Trophoblast cell (in vitro differentiated cells and primary cell): Measurements from ENCODE around the gene SEZ6L.

Experiments
- DNase-seq, 2 donors: peaks; one replicate each; pipeline ENCODE4 v3.0.0-alpha.2; 2016
- H2AFZ ChIP-seq: 2 replicates; pipeline ENCODE4 v1.6.1; 2013; ENCODE audit warnings: low read length, moderate library complexity, mild to moderate bottlenecking; ENCODE audit not compliant: insufficient read depth, poor library complexity
- H2AK5ac ChIP-seq: 2 replicates; pipeline ENCODE4 v1.6.1; 2013; ENCODE audit warnings: mild to moderate bottlenecking, low read length
- H2BK120ac ChIP-seq: 2 replicates; pipeline ENCODE4 v1.6.1; 2013; ENCODE audit warnings: low read length, mild to moderate bottlenecking, moderate library complexity; ENCODE audit not compliant: insufficient read depth, poor library complexity
- H2BK12ac ChIP-seq: 2 replicates; pipeline ENCODE4 v1.6.1; 2013; ENCODE audit warnings: mild to moderate bottlenecking, low read length, moderate library complexity
- H2BK5ac ChIP-seq: 2 replicates; pipeline ENCODE4 v1.6.1; 2013; ENCODE audit warnings: low read length, low read depth, moderate library complexity, mild to moderate bottlenecking; ENCODE audit not compliant: poor library complexity
- H3K14ac ChIP-seq: 2 replicates; pipeline ENCODE4 v1.6.1; 2013; ENCODE audit warnings: mild to moderate bottlenecking, low read length
- H3K18ac ChIP-seq: 2 replicates; pipeline ENCODE4 v1.6.1; 2013; ENCODE audit warnings: mild to moderate bottlenecking, low read length
- H3K23ac ChIP-seq: 2 replicates; pipeline ENCODE4 v1.6.1; 2013; ENCODE audit warnings: low read length
- H3K27ac ChIP-seq: 2 replicates; pipeline ENCODE4 v1.5.1; 2013; ENCODE audit warnings: low read depth, mild to moderate bottlenecking, inconsistent platforms, low read length, moderate library complexity
- H3K27me3 ChIP-seq: 2 replicates; pipeline ENCODE4 v1.6.1; 2013; ENCODE audit warnings: inconsistent platforms, mild to moderate bottlenecking, low read length, moderate library complexity; ENCODE audit not compliant: insufficient read depth
- H3K36me3 ChIP-seq, 2 experiments: 1 replicate in 1 of 2; 2 replicates in 1 of 2; pipeline ENCODE4 v1.6.1; 2013; ENCODE audit warnings: low read length in 2 of 2, mild to moderate bottlenecking in 2 of 2, moderate library complexity in 1 of 2; ENCODE audit not compliant: insufficient read depth in 2 of 2, control insufficient read depth in 1 of 2
- H3K4ac ChIP-seq: 2 replicates; pipeline ENCODE4 v1.6.1; 2013; ENCODE audit warnings: low read depth, mild to moderate bottlenecking, low read length, moderate library complexity
- H3K4me1 ChIP-seq, 2 experiments: 1 replicate in 1 of 2; 2 replicates in 1 of 2; pipeline ENCODE4 v1.6.1; 2013; ENCODE audit warnings: low read length in 2 of 2, mild to moderate bottlenecking in 2 of 2, moderate library complexity in 1 of 2; ENCODE audit not compliant: insufficient read depth in 2 of 2, control insufficient read depth in 1 of 2
- H3K4me2 ChIP-seq: 2 replicates; pipeline ENCODE4 v1.6.1; 2013; ENCODE audit warnings: inconsistent platforms, mild to moderate bottlenecking, low read length, moderate library complexity
- H3K4me3 ChIP-seq: 2 replicates; pipeline ENCODE4 v1.5.1; 2013; ENCODE audit warnings: mild to moderate bottlenecking, low read depth, low read length, inconsistent platforms
- H3K79me1 ChIP-seq: one replicate; pipeline ENCODE4 v1.6.1; 2013; ENCODE audit warnings: low read length
- H3K79me2 ChIP-seq: 2 replicates; pipeline ENCODE4 v1.6.1; 2013; ENCODE audit warnings: low read length, mild to moderate bottlenecking; ENCODE audit not compliant: control insufficient read depth, insufficient read depth, poor library complexity
- H3K9ac ChIP-seq: 2 replicates; pipeline ENCODE4 v1.6.1; 2013; ENCODE audit warnings: mild to moderate bottlenecking, low read length
- H3K9me3 ChIP-seq: 2 replicates; pipeline ENCODE4 v1.6.1; 2013; ENCODE audit warnings: low read depth, mild to moderate bottlenecking, control low read depth, inconsistent platforms, low read length; ENCODE audit not compliant: insufficient read depth
- H4K12ac ChIP-seq: 2 replicates; pipeline ENCODE4 v1.6.1; 2013; ENCODE audit warnings: low read depth, mild to moderate bottlenecking, low read length, moderate library complexity
- H4K8ac ChIP-seq: 2 replicates; pipeline ENCODE4 v1.6.1; 2013; ENCODE audit warnings: low read depth, mild to moderate bottlenecking, low read length, moderate library complexity
- H4K91ac ChIP-seq: one replicate; pipeline ENCODE4 v1.6.1; 2013; ENCODE audit warnings: low read depth, mild to moderate bottlenecking, low read length, moderate library complexity
- WGBS: extraction: QIAGEN DNeasy Blood & Tissue Kit; methylation state at CpG from one replicate; pipeline ENCODE4 v1.1.7; 2013; ENCODE audit warnings: missing lambda C conversion rate; ENCODE audit not compliant: insufficient read length, insufficient coverage; ENCODE audit errors: extremely low coverage; 5-methylcytosine and 5-hydroxymethylcytosine counted together

SEZ6L gene

DNA sequence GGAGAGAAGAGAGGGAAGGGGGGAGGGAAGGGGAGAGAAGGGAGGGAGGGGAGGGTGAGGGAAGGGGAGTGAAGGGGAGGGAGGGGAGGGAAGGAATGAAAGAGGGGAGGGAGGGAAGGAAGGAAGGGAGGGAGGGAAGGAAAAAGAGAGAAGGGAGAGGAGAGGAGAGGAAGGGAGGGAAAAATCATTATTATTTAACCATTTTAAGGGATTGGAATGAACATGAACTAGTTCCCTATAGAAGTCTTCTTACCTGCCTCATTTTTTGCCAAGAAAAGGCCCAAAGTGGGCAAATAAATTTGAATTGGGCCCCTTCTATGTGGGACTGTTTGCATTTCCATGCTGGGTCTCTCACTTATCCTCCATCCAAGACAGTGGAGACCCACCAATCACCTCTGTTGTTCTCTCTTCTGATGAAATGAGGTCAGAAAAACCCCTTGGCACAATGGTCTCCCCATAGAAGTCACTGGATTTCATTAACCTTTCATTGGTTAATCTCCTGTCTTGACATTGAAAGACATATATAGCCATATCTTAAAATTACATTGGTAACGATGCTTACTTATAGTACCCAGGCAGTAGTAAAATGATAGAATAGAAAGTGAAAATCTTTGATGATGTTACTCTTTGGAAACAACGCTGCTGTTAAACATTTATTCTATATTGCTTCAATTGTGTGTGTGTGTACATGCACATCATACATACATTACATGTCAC is 179.7 kb downstream of the SEZ6L start:
- Histone ChIP-seq H3K9me3 (peaks cover 2% of the 10 kb centered on the region), H3K4me1 (no peaks in the 10 kb centered on the region), H2BK12ac (no peak overlapping the region), H3K9ac (no peak overlapping the region), H3K27me3 (no peaks in the 10 kb centered on the region), H2AK5ac (no peak overlapping the region), H3K4me3 (no peak overlapping the region), H3K4me2 (no peak overlapping the region), H4K8ac (no peak overlapping the region), H4K12ac (no peak overlapping the region), H3K18ac (no peak overlapping the region), H3K79me2 (no peaks in the 10 kb centered on the region), H3K4ac (no peak overlapping the region), H3K23ac (no peak overlapping the region), H3K36me3 (no peaks in the 10 kb centered on the region), H2AFZ (no peak overlapping the region), H3K27ac (no peak overlapping the region), H3K79me1 (no peaks in the 10 kb centered on the region), H3K14ac (no peak overlapping the region), H2BK120ac (no peak overlapping the region), H2BK5ac (no peak overlapping the region), H4K91ac (no peak overlapping the region)
- no CpG with 5 or more reads among the region's 2 CpGs for WGBS
- DNase-seq: no peak

DNA sequence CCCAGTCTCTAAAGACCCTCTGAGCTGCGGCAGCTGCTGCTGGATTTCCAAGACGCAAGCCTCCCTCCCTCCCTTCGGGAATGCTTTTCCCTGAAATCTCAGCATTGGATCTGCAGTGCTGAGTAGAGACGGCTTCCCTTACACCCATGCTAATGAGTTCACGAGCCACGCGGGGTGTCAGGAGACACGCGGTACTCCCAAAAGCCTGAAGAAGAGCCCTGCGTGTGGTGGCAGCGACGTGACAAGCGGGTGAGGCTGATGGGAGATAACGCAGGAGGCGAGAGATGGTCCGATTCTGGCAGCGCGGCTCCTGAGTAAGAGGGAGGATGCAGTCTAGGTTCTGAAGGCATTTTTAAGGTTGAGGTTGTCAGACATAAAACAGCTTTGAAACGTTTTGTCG is 185.4 kb downstream of the SEZ6L start:
- Histone ChIP-seq H3K23ac (no peak overlapping the region), H2BK120ac (no peak overlapping the region), H3K18ac (no peak overlapping the region), H2AFZ (no peak overlapping the region), H4K8ac (no peak overlapping the region), H2BK12ac (no peak overlapping the region), H3K9ac (no peak overlapping the region), H3K79me1 (no peaks in the 10 kb centered on the region), H4K12ac (no peak overlapping the region), H3K27me3 (no peaks in the 10 kb centered on the region), H2BK5ac (no peak overlapping the region), H3K4me3 (no peak overlapping the region), H3K4me1 (peaks cover 0 to 2% of the 10 kb centered on the region in 2 experiments), H3K27ac (no peak overlapping the region), H4K91ac (no peak overlapping the region), H3K9me3 (no peaks in the 10 kb centered on the region), H2AK5ac (no peak overlapping the region), H3K14ac (no peak overlapping the region), H3K4me2 (no peak overlapping the region), H3K79me2 (no peaks in the 10 kb centered on the region), H3K36me3 (no peaks in the 10 kb centered on the region), H3K4ac (no peak overlapping the region)
- WGBS: no CpG with 5 or more reads among the region's 20 CpGs
- no peak for DNase-seq

DNA sequence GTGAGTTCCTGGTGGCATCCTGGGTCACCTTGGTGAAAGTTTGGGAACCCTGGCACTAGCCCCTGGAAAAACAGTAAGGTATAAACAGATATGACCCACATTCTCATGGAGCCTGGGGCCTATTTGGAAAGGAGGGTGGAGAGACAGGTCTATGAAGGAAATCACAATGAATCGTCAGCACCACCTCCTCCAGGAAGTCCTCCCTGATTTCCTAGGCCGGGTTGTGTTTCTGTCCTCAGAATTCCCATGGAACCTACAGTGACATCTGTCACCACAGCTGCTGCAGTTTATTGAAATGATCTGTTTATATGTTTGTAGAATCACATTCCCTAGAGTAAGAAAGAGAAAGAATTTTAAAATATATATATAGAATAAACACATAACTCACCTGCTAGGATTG is 188.0 kb downstream of the SEZ6L start:
- no peak overlapping the region for H2AFZ ChIP-seq
- H3K4me2 ChIP-seq: no peak overlapping the region

DNA sequence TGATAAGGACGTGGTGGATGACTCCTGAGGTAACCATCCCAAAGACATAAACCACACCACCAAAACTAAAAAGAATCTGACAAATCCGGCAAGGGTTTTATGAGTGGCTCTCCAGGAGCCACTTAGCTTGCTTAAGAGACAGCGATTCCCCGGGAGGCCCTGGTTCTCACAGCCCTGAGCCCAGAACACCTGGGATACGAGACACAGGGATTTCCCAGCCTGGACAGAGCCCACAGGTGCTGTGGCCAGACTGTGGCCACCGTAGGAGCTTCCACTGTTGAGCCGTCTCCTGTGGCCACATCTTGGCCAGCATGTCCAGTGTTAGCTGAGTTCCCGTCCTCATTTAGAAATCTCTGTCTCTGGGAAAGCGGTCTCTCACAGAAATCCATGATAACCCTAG is 188.6 kb downstream of the SEZ6L start:
- H3K18ac ChIP-seq: no peak overlapping the region
- H3K4me3 ChIP-seq: no peak overlapping the region
- no peaks in the 10 kb centered on the region for H3K79me2 ChIP-seq
- H2AK5ac ChIP-seq: no peak overlapping the region
- no peak overlapping the region for H3K23ac ChIP-seq
- no peak overlapping the region for H3K4me2 ChIP-seq
- WGBS: no CpG with 5 or more reads among the region's 9 CpGs
- H3K9me3 ChIP-seq: no peaks in the 10 kb centered on the region
- H3K4ac ChIP-seq: no peak overlapping the region
- H3K14ac ChIP-seq: no peak overlapping the region
- no peaks in the 10 kb centered on the region for H3K79me1 ChIP-seq
- H4K12ac ChIP-seq: no peak overlapping the region
- H3K4me1 ChIP-seq: peaks cover 0 to 2% of the 10 kb centered on the region in 2 experiments
- no peak for DNase-seq
- H3K27ac ChIP-seq: no peak overlapping the region
- no peak overlapping the region for H4K91ac ChIP-seq
- H3K27me3 ChIP-seq: no peaks in the 10 kb centered on the region
- no peak overlapping the region for H2BK12ac ChIP-seq
- no peak overlapping the region for H2AFZ ChIP-seq
- no peak overlapping the region for H2BK5ac ChIP-seq
- H3K9ac ChIP-seq: peak overlapping the region; percentile 43
- no peak overlapping the region for H2BK120ac ChIP-seq
- no peak overlapping the region for H4K8ac ChIP-seq
- no peaks in the 10 kb centered on the region for H3K36me3 ChIP-seq

More for the DNA sequence above, 188.0 kb downstream of the SEZ6L start:
- Histone ChIP-seq H3K36me3 (no peaks in the 10 kb centered on the region), H2BK120ac (no peak overlapping the region), H4K8ac (no peak overlapping the region), H3K4me3 (no peak overlapping the region), H3K14ac (no peak overlapping the region), H2AK5ac (no peak overlapping the region), H4K91ac (no peak overlapping the region), H3K79me1 (no peaks in the 10 kb centered on the region), H3K27me3 (no peaks in the 10 kb centered on the region), H2BK12ac (no peak overlapping the region), H3K79me2 (no peaks in the 10 kb centered on the region), H3K9me3 (no peaks in the 10 kb centered on the region), H3K27ac (no peak overlapping the region), H2BK5ac (no peak overlapping the region), H3K23ac (no peak overlapping the region), H4K12ac (no peak overlapping the region), H3K4me1 (peaks cover 0 to 2% of the 10 kb centered on the region in 2 experiments), H3K18ac (no peak overlapping the region), H3K4ac (no peak overlapping the region), H3K9ac (no peak overlapping the region)
- WGBS: no CpG with 5 or more reads among the region's 2 CpGs
- DNase-seq: no peak
